Measurements from ENCODE around the gene CHPF. TPM values are rescaled to one million over a fixed set of nuclear protein-coding genes. Genes with fewer than 3 reads are reported as not detected.

The CHPF gene
- 47.5 and 73.7 TPM in 2 replicates for total RNA-seq (ENCODE audit: low replicate concordance)
- long read RNA-seq, partial matches to known transcripts, result 0 of 2 reads
- long read RNA-seq, other reads (novel, unspliced or antisense), result 2 of 2 reads

- Mint-ChIP-seq H3K27ac (peak within 1 kb of the TSS; percentile 88), H3K27me3 (peaks cover 9% of the 10 kb centered on the region), H3K9me3 (no peaks in the 10 kb centered on the region), H3K4me1 (ENCODE audit: unreplicated experiment) (peaks cover 18% of the 10 kb centered on the region), H3K4me3 (peak within 1 kb of the TSS; percentile 92), H3K36me3 (peaks cover 7% of the 10 kb centered on the region)
- TF ChIP-seq, protein P1, sequence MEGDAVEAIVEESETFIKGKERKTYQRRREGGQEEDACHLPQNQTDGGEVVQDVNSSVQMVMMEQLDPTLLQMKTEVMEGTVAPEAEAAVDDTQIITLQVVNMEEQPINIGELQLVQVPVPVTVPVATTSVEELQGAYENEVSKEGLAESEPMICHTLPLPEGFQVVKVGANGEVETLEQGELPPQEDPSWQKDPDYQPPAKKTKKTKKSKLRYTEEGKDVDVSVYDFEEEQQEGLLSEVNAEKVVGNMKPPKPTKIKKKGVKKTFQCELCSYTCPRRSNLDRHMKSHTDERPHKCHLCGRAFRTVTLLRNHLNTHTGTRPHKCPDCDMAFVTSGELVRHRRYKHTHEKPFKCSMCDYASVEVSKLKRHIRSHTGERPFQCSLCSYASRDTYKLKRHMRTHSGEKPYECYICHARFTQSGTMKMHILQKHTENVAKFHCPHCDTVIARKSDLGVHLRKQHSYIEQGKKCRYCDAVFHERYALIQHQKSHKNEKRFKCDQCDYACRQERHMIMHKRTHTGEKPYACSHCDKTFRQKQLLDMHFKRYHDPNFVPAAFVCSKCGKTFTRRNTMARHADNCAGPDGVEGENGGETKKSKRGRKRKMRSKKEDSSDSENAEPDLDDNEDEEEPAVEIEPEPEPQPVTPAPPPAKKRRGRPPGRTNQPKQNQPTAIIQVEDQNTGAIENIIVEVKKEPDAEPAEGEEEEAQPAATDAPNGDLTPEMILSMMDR (conservative IDR thresholded peaks at IDR 0.05), result no peak
- peak; percentile 99 for DNase-seq (ENCODE audit: extremely low spot score, unreplicated experiment)
These were observed at the start of gene CHPF, which contains the start of gene TMEM198 for GRCh38 chr2:219543596-219544358. TSS of gene CHPF (minus strand) at chr2:219543809. CDS start at chr2:219543538, 271 bp downstream. TSS of gene TMEM198 (plus strand) at chr2:219544028. CDS start at chr2:219544728, 700 bp downstream.

DNA sequence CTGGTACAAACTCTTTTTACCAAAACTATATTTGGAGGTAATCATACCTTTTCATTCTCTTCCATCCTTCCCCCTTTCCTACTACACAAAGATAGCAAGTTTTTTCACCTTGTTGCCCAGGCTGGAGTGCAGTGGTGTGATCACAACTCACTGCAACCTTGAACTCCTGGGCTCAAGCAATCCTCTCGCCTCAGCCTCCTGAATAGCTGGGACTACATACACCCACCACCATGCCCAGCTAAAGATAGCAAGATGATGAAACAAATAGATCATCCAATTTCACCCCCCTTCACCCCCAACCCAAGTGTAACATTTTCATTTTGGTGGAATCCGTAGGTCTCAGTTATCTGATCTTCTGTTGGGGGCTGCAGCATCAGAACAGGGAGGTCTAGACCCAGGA lies 49.5 kb upstream of the CHPF start:
- Mint-ChIP-seq H3K4me1 (ENCODE audit: unreplicated experiment) (peaks cover 34% of the 10 kb centered on the region), H3K27me3 (peaks cover 3% of the 10 kb centered on the region), H3K27ac (peak overlapping the region; percentile 21), H3K4me3 (no peak overlapping the region), H3K9me3 (no peaks in the 10 kb centered on the region), H3K36me3 (no peaks in the 10 kb centered on the region)
- DNase-seq (ENCODE audit: extremely low spot score, unreplicated experiment), result no peak
- TF ChIP-seq, protein P1 (conservative IDR thresholded peaks at IDR 0.05), result no peak

DNA sequence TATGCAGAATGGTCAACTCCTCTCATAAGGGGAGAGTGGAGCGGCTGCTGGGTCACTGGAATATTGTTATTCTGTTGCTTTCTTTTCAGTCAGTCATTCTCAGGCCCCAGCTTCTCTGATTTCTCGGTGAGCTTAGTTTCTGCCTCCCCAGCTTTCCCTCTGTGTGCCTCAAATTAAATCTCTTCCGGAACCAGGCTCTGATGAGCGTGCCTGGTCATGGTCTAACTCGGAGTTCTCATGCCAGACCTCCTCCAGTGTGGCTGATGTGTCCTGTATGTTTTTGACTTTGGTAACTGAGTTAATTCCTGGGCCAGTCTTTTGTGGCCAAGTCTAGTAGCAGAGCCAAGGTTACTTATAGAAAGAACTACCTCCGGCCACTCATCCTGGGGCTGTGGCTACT lies 49.1 kb upstream of the CHPF start:
- Mint-ChIP-seq H3K27me3 (peaks cover 3% of the 10 kb centered on the region), H3K4me3 (no peak overlapping the region)

GRCh38 chr2:219591091-219591490 lies 47.5 kb upstream of the CHPF start:
- no peaks in the 10 kb centered on the region for H3K9me3 Mint-ChIP-seq
- H3K27ac Mint-ChIP-seq, result no peak overlapping the region

More for the DNA sequence above, 49.1 kb upstream of the CHPF start:
- Mint-ChIP-seq H3K9me3 (no peaks in the 10 kb centered on the region), H3K4me1 (ENCODE audit: unreplicated experiment) (peaks cover 33% of the 10 kb centered on the region), H3K36me3 (no peaks in the 10 kb centered on the region), H3K27ac (peak overlapping the region; percentile 21)
- DNase-seq (ENCODE audit: extremely low spot score, unreplicated experiment), result no peak
- TF ChIP-seq, protein P1 (conservative IDR thresholded peaks at IDR 0.05), result no peak

GRCh38 chr2:219581346-219581745 lies 37.7 kb upstream of the CHPF start:
- DNase-seq (ENCODE audit: extremely low spot score, unreplicated experiment), result no peak
- Mint-ChIP-seq H3K4me3 (no peak overlapping the region), H3K36me3 (no peaks in the 10 kb centered on the region), H3K4me1 (ENCODE audit: unreplicated experiment) (peaks cover 20% of the 10 kb centered on the region), H3K9me3 (no peaks in the 10 kb centered on the region), H3K27ac (no peak overlapping the region), H3K27me3 (peaks cover 3% of the 10 kb centered on the region)
- TF ChIP-seq, protein P1 (conservative IDR thresholded peaks at IDR 0.05), result no peak

More at GRCh38 chr2:219591091-219591490, 47.5 kb upstream of the CHPF start:
- Mint-ChIP-seq H3K4me1 (ENCODE audit: unreplicated experiment) (peaks cover 25% of the 10 kb centered on the region), H3K36me3 (no peaks in the 10 kb centered on the region), H3K4me3 (no peak overlapping the region), H3K27me3 (peaks cover 7% of the 10 kb centered on the region)
- no peak for DNase-seq (ENCODE audit: extremely low spot score, unreplicated experiment)
- TF ChIP-seq, protein P1 (conservative IDR thresholded peaks at IDR 0.05), result no peak
